HCT116 (cell line): ENCODE data around the gene NUDT5. TPM values are rescaled to one million over a fixed set of nuclear protein-coding genes. Genes with fewer than 3 reads are reported as not detected.

ENCODE experiments used
- ATAC-seq: fragments of 200-7000 bp; cut with Tn5 transposase; 2 replicates; pipeline ENCODE4 v1.9.1; 2020; ENCODE audit warnings: mild to moderate bottlenecking, moderate library complexity
- BruUV-seq: library from RNA; stranded (reverse); fragments of 400-500 nt; replicated peaks from 2 replicates; lab custom pipeline; 2021; lab: Mats Ljungman, UMichigan
- CTCF ChIA-PET: fragments of 300-600 bp; sonication (Branson Sonifier 250); formaldehyde crosslinking; loops from one replicate; lab custom pipeline; 2021; ENCODE audit warnings: antibody characterized with exemption; lab: Charles Lee
- POLR2A ChIA-PET: fragments of 300-600, 350-600 bp; sonication (Branson Sonifier 250); formaldehyde crosslinking; loops from one replicate; lab custom pipeline; 2021; ENCODE audit warnings: antibody characterized with exemption; lab: Charles Lee
- RAD21 ChIA-PET, 2 experiments: fragments of 300-600 bp; sonication (Branson Sonifier 250); formaldehyde crosslinking; loops; one replicate each; lab custom pipeline; 2023; ENCODE audit warnings: low total read pairs in 2 of 2; ENCODE audit not compliant: uncharacterized antibody in 2 of 2, unreplicated experiment in 2 of 2, low non-redundant PET in 1 of 2; lab: Charles Lee
- DNase-seq: peaks from one replicate; pipeline ENCODE4 v3.0.0-alpha.2; 2010; ENCODE audit warnings: low read depth, low spot score
- H2AFZ ChIP-seq: fragments of 200-600 bp; shearing (Covaris generic), sonication (generic); 2 replicates; pipeline ENCODE4 v1.6.1; 2017; ENCODE audit warnings: low read depth, mixed run types, mixed read lengths, antibody characterized with exemption, low read length; ENCODE audit not compliant: poor library complexity, severe bottlenecking
- H3K27ac ChIP-seq: 2 replicates; pipeline ENCODE4 v1.5.1; 2012; ENCODE audit warnings: low read depth, low read length
- H3K27me3 ChIP-seq: fragments of 200-600 bp; sonication (generic); 2 replicates; pipeline ENCODE4 v1.6.1; 2016; ENCODE audit warnings: mixed run types, low read length, mixed read lengths; ENCODE audit not compliant: insufficient read depth
- H3K36me3 ChIP-seq, 2 experiments: fragments of 200-500 bp in 1 of 2; fragments of 200-600 bp in 1 of 2; sonication (Bioruptor generic) in 1 of 2; sonication (generic) in 1 of 2; 2 replicates each; pipeline versions ENCODE4 v1.5.1 to v1.6.1; 2014 to 2016; ENCODE audit warnings: low read length in 2 of 2, inconsistent platforms in 1 of 2, mixed read lengths in 1 of 2, mixed run types in 1 of 2; ENCODE audit not compliant: insufficient read depth in 2 of 2, control insufficient read depth in 1 of 2
- H3K4me1 ChIP-seq, 2 experiments: fragments of 200-600 bp in 1 of 2; sonication (generic) in 1 of 2; 2 replicates each; pipeline versions ENCODE4 v1.5.1 to v1.6.1; 2012 to 2017; ENCODE audit warnings: low read length in 2 of 2, inconsistent platforms in 1 of 2, mild to moderate bottlenecking in 1 of 2, mixed read lengths in 1 of 2, mixed run types in 1 of 2, moderate library complexity in 1 of 2; ENCODE audit not compliant: insufficient read depth in 2 of 2, control insufficient read depth in 1 of 2
- H3K4me2 ChIP-seq: fragments of 200-600 bp; sonication (generic); 2 replicates; pipeline ENCODE4 v1.6.1; 2017; ENCODE audit warnings: mixed run types, low read length, mixed read lengths
- H3K4me3 ChIP-seq, 2 experiments: fragments of 200-600 bp in 1 of 2; sonication (generic) in 1 of 2; replicated peaks in 1 of 2; 2 replicates each; pipeline ENCODE4 v1.5.1; 2011 to 2016; ENCODE audit warnings: low read length in 2 of 2, control low read depth in 1 of 2, low read depth in 1 of 2, mild to moderate bottlenecking in 1 of 2, mixed read lengths in 1 of 2, mixed run types in 1 of 2
- H3K79me2 ChIP-seq: fragments of 200-600 bp; sonication (generic); 2 replicates; pipeline ENCODE4 v1.6.1; 2017; ENCODE audit warnings: mild to moderate bottlenecking, mixed run types, low read length, moderate library complexity, mixed read lengths; ENCODE audit not compliant: insufficient read depth
- H3K9ac ChIP-seq: fragments of 200-600 bp; sonication (generic); 2 replicates; pipeline ENCODE4 v1.6.1; 2016; ENCODE audit warnings: low read length, mixed read lengths
- H3K9me2 ChIP-seq: fragments of 200-600 bp; sonication (generic), shearing (Covaris generic); 2 replicates; pipeline ENCODE4 v1.6.1; 2017; ENCODE audit warnings: mixed run types, mild to moderate bottlenecking, moderate library complexity; ENCODE audit not compliant: insufficient read depth
- H3K9me3 ChIP-seq, 2 experiments: fragments of 200-500 bp in 1 of 2; fragments of 200-600 bp in 1 of 2; sonication (Bioruptor generic) in 1 of 2; sonication (generic) in 1 of 2; 2 replicates each; pipeline ENCODE4 v1.6.1; 2014 to 2017; ENCODE audit warnings: low read length in 2 of 2, mixed read lengths in 2 of 2, inconsistent platforms in 1 of 2, low read depth in 1 of 2, mild to moderate bottlenecking in 1 of 2, mixed run types in 1 of 2, moderate library complexity in 1 of 2; ENCODE audit not compliant: control insufficient read depth in 1 of 2, insufficient read depth in 1 of 2
- H4K20me1 ChIP-seq: fragments of 200-600 bp; sonication (generic), shearing (Covaris generic); 2 replicates; pipeline ENCODE4 v1.6.1; 2017; ENCODE audit warnings: mixed run types, mild to moderate bottlenecking, moderate library complexity; ENCODE audit not compliant: insufficient read depth
- CBX3 ChIP-seq: IDR thresholded peaks from 2 replicates; pipeline ENCODE4 v1.6.1; 2012; ENCODE audit warnings: low read depth
- CEBPB ChIP-seq: IDR thresholded peaks from 2 replicates; pipeline ENCODE4 v1.6.1; 2012; ENCODE audit warnings: low read depth
- EGR1 ChIP-seq: IDR thresholded peaks from 2 replicates; pipeline ENCODE4 v1.6.1; 2012; ENCODE audit warnings: low read depth
- EZH2 ChIP-seq: fragments of 200-600 bp; sonication (generic); IDR thresholded peaks from 2 replicates; pipeline ENCODE4 v1.6.1; 2017; ENCODE audit warnings: antibody characterized with exemption, mixed run types
- JUND ChIP-seq: IDR thresholded peaks from 2 replicates; pipeline ENCODE4 v1.6.1; 2012
- POLR2A ChIP-seq: IDR thresholded peaks from 2 replicates; pipeline ENCODE4 v1.7.0; 2011; ENCODE audit warnings: borderline replicate concordance; ENCODE audit not compliant: insufficient read depth, insufficient read length; ENCODE audit errors: extremely low read depth
- RAD21 ChIP-seq: IDR thresholded peaks from 2 replicates; pipeline ENCODE4 v1.6.1; 2012; ENCODE audit warnings: low read depth, mild to moderate bottlenecking
- SP1 ChIP-seq: IDR thresholded peaks from 2 replicates; pipeline ENCODE4 v1.6.1; 2012; ENCODE audit warnings: low read depth
- TCF7L2 ChIP-seq: IDR thresholded peaks from 2 replicates; pipeline ENCODE4 v1.7.0; 2011; ENCODE audit warnings: borderline replicate concordance, inconsistent platforms; ENCODE audit not compliant: insufficient read depth, insufficient read length; ENCODE audit errors: extremely low read depth
- YY1 ChIP-seq: IDR thresholded peaks from 2 replicates; pipeline ENCODE4 v1.6.1; 2011; ENCODE audit warnings: low read length, low read depth, moderate library complexity, mild to moderate bottlenecking; ENCODE audit not compliant: insufficient replicate concordance; ENCODE audit errors: extremely low read depth
- ZFX ChIP-seq: fragments of 450-650 bp; IDR thresholded peaks from 2 replicates; pipeline ENCODE4 v1.6.1; 2017
- ZNF274 ChIP-seq: fragments of 200-500 bp; sonication (Bioruptor generic); IDR thresholded peaks from 2 replicates; pipeline ENCODE4 v1.6.1; 2014; ENCODE audit warnings: mild to moderate bottlenecking, low read depth, low read length, inconsistent platforms
- intact Hi-C: fragments of 100-400 bp; cut with micrococcal nuclease; formaldehyde crosslinking; loops from 2 replicates; pipeline ENCODE4 v1.10.0; 2022
- total RNA-seq: library from RNA; stranded (reverse); gene quantifications from one replicate; pipeline ENCODE4 v1.2.1, GENCODE V29; 2021; ENCODE audit not compliant: unreplicated experiment
- TF ChIP-seq, protein P1 (sequence below): IDR thresholded peaks from 2 replicates; pipeline ENCODE4 v1.6.1; 2011; ENCODE audit warnings: mild to moderate bottlenecking, low read length, moderate library complexity; ENCODE audit not compliant: insufficient replicate concordance; ENCODE audit errors: extremely low read depth
- TF ChIP-seq, protein P2 (sequence below): IDR thresholded peaks from 2 replicates; pipeline ENCODE4 v1.6.1; 2012
- TF ChIP-seq, protein P3 (sequence below), 3 experiments: fragments of 200-600 bp in 1 of 3; sonication (generic) in 1 of 3; IDR thresholded peaks in 2 of 3; conservative IDR thresholded peaks in 1 of 3; 2 replicates each; pipeline ENCODE4 v1.5.1; 2012 to 2017; ENCODE audit warnings: low read depth in 2 of 3, low read length in 2 of 3, antibody characterized with exemption in 1 of 3, borderline replicate concordance in 1 of 3, control low read depth in 1 of 3, mild to moderate bottlenecking in 1 of 3, mixed read lengths in 1 of 3, mixed run types in 1 of 3, moderate library complexity in 1 of 3; ENCODE audit not compliant: insufficient read depth in 1 of 3
- TF ChIP-seq, protein P4 (sequence below): IDR thresholded peaks from 2 replicates; pipeline ENCODE4 v1.6.1; 2012

NUDT5 gene
- total RNA-seq, 1 experiment from 2014 or later: 101 TPM

DNA sequence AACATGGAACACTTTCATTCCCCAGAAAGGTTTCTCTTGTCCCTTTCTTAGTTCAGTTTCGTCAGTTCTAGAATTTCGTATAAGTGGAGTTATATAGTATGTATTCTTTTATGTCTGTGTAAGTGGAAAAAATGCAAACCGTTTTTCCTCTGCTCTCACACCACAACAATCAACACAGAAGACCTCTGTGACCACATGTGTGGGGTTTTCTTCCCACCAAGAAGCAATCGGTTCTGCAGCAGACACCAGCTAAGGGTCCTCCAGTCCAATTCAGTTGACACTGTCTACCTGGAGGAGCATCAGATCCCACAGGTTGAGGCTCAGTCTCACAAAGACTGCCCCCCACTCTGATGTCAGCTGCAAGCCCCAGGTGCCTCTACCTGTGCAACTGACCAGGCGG is 6.5 kb upstream of the NUDT5 start:
- Histone ChIP-seq H3K4me1 (peaks cover 0 to 9% of the 10 kb centered on the region in 2 experiments; a peak in 3 of 4 replicates), H3K9me3 (no peaks in the 10 kb centered on the region), H3K79me2 (peaks cover 100% of the 10 kb centered on the region), H3K36me3 (peaks cover 18 to 51% of the 10 kb centered on the region in 2 experiments), H4K20me1 (peaks cover 15% of the 10 kb centered on the region; the same call in 1 of the 2 replicates), H3K4me3 (no peak overlapping the region), H3K27me3 (no peaks in the 10 kb centered on the region), H3K4me2 (no peak overlapping the region), H3K9ac (no peak overlapping the region), H2AFZ (no peak overlapping the region), H3K9me2 (no peaks in the 10 kb centered on the region), H3K27ac (no peak overlapping the region)
- intact Hi-C loops: no loop called here
- ChIA-PET POLR2A (no interaction called here), CTCF (no interaction called here), RAD21 (no interaction called here)
- TF ChIP-seq RAD21: no peak
- TF ChIP-seq, protein P1, sequence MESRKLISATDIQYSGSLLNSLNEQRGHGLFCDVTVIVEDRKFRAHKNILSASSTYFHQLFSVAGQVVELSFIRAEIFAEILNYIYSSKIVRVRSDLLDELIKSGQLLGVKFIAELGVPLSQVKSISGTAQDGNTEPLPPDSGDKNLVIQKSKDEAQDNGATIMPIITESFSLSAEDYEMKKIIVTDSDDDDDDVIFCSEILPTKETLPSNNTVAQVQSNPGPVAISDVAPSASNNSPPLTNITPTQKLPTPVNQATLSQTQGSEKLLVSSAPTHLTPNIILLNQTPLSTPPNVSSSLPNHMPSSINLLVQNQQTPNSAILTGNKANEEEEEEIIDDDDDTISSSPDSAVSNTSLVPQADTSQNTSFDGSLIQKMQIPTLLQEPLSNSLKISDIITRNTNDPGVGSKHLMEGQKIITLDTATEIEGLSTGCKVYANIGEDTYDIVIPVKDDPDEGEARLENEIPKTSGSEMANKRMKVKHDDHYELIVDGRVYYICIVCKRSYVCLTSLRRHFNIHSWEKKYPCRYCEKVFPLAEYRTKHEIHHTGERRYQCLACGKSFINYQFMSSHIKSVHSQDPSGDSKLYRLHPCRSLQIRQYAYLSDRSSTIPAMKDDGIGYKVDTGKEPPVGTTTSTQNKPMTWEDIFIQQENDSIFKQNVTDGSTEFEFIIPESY: no peak
- TF ChIP-seq EGR1: no peak
- no peak for TF ChIP-seq JUND
- no peak for TF ChIP-seq YY1
- no peak for TF ChIP-seq SP1
- TF ChIP-seq CEBPB: no peak
- TF ChIP-seq POLR2A: no peak
- TF ChIP-seq, protein P2, sequence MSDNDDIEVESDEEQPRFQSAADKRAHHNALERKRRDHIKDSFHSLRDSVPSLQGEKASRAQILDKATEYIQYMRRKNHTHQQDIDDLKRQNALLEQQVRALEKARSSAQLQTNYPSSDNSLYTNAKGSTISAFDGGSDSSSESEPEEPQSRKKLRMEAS: no peak
- no peak for TF ChIP-seq TCF7L2
- TF ChIP-seq, protein P3, sequence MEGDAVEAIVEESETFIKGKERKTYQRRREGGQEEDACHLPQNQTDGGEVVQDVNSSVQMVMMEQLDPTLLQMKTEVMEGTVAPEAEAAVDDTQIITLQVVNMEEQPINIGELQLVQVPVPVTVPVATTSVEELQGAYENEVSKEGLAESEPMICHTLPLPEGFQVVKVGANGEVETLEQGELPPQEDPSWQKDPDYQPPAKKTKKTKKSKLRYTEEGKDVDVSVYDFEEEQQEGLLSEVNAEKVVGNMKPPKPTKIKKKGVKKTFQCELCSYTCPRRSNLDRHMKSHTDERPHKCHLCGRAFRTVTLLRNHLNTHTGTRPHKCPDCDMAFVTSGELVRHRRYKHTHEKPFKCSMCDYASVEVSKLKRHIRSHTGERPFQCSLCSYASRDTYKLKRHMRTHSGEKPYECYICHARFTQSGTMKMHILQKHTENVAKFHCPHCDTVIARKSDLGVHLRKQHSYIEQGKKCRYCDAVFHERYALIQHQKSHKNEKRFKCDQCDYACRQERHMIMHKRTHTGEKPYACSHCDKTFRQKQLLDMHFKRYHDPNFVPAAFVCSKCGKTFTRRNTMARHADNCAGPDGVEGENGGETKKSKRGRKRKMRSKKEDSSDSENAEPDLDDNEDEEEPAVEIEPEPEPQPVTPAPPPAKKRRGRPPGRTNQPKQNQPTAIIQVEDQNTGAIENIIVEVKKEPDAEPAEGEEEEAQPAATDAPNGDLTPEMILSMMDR (IDR thresholded peaks at IDR 0.05 in 2 of 3, conservative IDR thresholded peaks at IDR 0.05 in 1 of 3; ENCODE audit: borderline replicate concordance in 1 of 3, insufficient read depth in 1 of 3, low read depth in 2 of 3, low read length in 2 of 3): no peak
- TF ChIP-seq EZH2: no peak
- TF ChIP-seq CBX3: no peak
- TF ChIP-seq ZNF274: no peak
- TF ChIP-seq ZFX: no peak
- TF ChIP-seq, protein P4, sequence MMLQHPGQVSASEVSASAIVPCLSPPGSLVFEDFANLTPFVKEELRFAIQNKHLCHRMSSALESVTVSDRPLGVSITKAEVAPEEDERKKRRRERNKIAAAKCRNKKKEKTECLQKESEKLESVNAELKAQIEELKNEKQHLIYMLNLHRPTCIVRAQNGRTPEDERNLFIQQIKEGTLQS: no peak
- DNase-seq: no peak
- no peak for ATAC-seq
- no TSS peak for BruUV-seq
